Activated naive CD4-positive, alpha-beta T cell treated with Interleukin-2 at 50 U/mL for 16 hours (primary cell): ENCODE measurements around the gene HSD3B7.

ENCODE experiments used
- DNase-seq: peaks from one replicate; pipeline ENCODE4 v3.0.0-alpha.2; 2020

HSD3B7 gene

DNA sequence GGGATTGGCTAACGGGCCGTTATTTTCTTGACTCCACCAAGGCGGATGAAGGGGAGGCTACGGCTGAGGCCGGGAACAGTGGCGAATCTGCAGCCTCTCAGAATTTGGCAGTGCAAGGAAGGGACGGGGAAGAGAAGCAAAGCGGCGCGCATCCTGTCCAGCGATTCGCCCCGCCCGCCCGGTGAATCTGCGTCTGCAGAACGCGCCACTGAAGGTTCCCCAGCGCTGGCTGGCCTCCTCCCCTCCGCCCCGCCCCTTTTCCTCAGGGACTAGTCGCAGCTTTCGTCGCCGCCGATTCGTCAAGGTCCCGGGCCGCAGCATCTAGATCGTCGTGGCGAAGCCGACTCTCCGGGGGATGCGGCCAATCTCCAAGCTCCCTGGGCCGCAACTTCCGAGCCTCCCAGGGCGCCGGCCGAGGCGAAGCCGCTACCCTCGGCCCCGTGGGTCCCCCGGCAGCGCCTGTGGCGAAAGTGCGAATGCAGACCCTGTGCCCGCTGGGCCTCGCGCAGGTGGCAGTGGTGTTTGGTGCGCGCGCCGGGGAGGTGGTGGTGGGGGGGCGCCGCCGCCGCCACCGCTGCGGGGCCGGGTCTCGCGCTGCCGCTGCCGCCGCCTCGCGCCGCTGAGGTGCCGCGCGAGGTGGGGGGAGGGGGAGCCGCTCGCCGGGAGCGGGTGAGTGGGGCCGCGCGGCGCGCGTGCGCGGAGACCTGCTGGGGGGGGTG, 27.4 kb upstream of the HSD3B7 start, which contains the start of gene SETD1A:
Gene SETD1A, plus strand, starts transcription at position 299 of the 719 bp plus-strand sequence. CDS start 978 bp downstream, outside the sequence.
- peak; percentile 96 for DNase-seq

DNA sequence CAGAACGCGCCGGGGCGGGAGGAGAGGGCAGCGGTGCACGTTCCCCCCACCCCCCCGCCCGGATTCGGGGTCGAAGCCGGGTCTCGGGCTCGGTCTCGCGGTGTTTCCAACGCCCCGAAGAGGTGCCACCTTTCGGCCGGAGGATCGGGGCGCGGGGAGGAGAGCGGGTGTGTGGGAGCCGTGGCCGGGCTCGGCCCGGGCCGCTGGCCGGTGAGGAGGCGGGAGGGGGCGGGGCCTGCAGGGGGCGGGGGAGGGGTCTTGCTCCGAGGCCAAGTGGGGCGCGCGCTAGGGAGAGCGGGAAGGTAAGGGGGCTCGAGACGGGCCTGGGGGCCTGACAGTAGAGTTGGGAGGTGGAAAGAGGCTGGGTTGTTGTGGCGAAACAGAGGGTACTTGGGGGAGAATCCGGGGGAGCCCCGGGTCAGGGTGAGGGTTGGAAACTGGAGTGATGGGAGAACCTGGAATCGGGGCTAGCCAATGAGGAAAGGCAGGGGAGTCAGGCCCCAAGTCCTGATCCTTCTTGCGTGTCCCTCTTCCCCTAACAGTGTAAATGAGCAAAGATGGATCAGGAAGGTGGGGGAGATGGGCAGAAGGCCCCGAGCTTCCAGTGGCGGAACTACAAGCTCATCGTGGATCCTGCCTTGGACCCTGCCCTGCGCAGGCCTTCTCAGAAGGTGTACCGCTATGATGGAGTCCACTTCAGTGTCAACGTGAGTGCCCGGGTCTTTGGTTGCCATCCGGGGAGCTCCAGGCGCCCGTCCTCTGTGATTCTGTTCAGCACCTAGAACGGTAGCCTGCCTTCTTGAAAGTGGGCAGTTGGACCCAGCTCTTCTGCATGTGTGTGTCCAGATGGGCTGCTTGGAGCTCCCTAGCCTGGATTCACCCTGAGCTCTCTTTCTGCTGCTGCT, 26.6 kb upstream of the HSD3B7 start:
- DNase-seq = no peak

DNA sequence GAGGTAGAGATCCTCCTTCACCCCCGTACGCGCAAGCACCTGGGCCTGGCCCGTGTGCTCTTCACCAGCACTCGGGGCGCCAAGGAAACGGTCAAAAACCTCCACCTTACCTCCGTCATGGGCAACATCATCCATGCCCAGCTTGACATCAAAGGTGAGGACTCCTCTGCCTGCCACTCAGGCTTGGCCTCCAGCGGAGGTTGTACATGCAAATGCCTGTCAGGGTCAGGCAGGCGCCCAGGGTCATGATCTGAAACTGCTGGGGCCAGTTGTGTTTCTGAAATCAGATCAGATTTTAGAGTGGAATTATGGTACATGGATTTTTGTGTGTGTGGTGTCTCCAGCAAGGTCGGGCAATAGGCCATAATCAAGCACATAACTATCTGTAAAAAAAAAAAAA, 23.6 kb upstream of the HSD3B7 start:
- DNase-seq = no peak

DNA sequence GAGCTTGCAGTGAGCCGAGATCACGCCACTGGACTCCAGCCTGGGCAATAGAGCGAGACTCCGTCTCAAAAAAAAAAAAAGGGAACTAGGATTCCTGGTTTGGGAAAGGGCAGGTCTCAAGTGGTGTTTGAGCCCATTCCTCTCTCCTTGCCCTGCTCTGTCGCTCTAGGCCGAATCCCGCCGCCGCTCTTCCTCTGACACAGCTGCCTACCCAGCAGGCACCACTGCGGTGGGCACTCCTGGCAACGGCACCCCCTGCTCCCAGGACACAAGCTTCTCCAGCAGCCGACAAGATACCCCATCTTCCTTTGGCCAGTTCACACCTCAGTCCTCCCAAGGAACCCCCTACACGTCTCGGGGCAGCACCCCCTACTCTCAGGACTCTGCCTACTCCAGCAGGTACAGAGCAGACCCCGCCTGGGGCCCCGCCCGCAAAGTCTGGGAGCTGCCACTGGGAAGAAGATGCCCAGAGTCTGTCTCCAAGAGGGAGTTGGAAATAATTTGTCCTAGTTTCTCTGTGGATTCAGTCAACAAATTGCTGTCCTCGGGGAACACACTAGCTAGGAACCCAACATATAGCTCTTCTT, 21.0 kb upstream of the HSD3B7 start:
- no peak for DNase-seq

DNA sequence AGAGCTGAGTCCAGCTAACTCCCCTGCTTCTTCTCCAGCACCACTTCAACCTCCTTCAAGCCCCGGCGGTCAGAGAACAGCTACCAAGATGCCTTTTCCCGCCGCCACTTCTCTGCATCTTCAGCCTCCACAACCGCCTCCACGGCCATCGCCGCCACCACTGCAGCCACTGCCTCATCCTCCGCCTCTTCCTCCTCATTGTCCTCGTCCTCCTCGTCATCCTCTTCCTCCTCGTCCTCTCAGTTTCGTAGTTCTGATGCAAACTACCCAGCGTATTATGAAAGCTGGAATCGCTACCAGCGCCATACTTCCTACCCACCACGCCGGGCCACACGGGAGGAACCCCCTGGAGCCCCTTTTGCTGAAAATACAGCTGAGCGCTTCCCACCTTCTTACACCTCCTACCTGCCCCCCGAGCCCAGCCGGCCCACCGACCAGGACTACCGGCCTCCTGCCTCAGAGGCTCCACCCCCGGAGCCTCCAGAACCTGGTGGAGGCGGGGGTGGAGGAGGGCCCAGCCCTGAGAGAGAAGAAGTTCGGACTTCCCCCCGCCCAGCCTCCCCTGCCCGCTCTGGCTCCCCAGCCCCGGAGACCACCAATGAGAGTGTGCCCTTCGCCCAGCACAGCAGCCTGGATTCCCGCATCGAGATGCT, 20.3 kb upstream of the HSD3B7 start:
- no peak for DNase-seq

DNA sequence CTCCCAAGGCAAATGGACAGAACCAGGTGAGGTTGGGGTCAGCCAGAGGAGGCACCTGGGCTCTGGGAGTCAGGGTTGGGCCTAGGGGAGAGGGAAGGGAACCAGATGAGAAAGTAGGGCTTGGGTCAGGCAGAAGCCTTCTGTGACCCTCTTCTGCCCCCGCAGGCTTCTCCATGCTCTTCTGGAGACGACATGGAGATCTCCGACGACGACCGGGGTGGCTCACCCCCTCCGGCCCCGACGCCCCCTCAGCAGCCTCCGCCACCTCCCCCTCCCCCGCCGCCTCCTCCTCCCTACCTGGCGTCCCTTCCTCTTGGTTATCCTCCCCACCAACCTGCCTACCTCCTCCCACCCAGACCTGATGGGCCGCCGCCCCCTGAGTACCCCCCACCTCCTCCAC, 19.6 kb upstream of the HSD3B7 start:
- DNase-seq = no peak

DNA sequence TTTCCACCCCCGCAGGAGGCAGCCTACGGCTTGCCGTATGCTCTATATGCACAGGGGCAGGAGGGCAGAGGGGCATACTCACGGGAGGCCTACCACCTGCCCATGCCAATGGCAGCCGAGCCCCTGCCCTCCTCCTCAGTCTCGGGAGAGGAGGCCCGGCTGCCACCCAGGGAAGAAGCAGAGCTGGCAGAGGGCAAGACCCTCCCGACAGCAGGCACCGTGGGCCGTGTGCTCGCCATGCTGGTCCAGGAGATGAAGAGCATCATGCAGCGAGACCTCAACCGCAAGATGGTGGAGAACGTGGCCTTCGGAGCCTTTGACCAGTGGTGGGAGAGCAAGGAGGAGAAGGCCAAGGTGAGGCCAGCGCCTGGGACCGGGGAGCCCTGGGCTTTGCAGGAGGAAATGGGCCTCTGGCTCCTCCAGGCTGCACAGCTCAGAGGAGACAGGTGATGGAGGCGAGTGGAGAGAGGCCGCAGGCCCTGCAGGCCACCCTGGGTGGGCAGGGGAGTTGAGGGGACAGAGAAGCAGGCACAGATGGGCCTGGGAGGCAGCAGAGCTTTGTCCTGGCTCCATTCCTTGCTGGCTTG, 18.9 kb upstream of the HSD3B7 start:
- no peak for DNase-seq

DNA sequence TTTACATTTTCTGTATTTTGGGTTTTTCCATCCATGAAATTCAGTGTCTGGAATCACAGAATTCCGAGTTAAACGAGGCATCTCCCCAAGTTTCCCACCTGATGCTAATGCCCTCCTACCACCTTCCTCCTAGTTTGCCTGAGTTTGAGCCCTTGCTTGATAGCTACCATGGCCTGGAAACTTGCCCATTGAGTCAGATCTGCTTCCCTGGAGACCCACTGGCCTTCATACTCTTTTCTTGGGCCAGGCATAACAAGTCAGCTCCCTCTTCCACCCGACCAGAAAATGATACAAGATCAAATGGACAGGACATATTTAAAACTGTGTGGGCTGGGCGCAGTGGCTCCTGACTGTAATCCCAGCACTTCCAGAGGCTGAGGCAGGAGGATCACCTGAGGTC, 17.2 kb upstream of the HSD3B7 start:
- no peak for DNase-seq

DNA sequence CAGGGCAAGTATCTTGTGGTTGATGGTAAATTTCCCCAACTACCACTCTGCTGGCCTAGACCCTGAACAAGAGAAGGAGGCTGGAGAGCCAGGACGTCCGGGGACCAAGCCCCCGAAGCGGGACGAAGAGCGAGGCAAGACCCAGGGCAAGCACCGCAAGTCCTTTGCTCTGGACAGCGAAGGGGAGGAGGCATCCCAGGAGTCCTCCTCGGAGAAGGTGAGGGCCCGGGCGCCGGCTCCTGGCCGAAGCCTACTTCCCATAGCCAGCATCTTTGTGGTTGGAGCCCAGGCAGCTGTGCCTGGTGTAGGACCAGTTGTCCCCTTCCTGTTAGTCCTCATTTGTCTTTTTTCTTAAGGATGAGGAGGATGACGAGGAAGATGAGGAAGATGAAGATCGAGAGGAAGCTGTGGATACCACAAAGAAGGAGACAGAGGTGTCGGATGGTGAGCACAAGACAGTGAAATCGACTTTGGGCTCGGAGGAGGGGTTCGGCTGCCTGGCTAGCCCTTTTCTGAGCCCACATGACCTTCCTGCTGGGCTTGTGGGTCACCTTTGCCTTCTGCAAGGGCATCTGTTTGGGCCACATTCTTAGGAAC, 15.7 kb upstream of the HSD3B7 start:
- no peak for DNase-seq

DNA sequence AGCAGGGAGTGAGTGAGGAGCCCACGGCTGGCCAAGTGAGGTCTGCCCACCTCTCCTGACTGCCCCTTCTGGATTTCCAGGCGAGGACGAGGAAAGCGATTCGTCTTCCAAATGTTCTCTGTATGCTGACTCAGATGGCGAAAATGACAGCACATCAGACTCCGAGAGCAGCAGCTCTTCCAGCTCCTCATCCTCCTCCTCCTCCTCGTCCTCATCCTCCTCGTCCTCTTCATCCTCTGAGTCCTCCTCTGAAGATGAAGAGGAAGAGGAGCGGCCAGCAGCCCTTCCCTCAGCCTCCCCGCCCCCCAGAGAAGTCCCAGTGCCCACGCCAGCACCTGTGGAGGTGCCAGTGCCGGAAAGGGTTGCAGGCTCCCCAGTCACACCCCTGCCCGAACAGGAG, 13.7 kb upstream of the HSD3B7 start:
- no peak for DNase-seq

DNA sequence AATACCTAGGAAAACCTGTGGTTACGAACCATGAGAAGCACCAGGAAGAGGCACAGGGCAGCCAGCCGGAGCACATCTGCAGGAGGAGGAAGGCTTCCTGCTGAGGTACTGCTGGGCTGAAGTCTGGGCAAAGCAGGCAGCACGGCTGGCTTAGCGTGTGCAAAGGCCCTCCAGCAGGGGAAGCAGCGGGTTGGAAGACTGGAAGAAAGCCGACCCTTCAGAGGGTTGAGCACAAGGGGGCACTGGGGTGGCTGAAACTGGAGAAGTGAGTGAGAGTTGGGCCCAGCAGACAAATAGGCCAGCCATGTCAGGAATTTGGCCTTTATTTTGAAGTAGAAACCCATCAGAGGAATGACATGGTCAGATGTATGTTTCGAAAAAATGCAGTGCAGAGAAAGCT, 12.1 kb upstream of the HSD3B7 start:
- no peak for DNase-seq

DNA sequence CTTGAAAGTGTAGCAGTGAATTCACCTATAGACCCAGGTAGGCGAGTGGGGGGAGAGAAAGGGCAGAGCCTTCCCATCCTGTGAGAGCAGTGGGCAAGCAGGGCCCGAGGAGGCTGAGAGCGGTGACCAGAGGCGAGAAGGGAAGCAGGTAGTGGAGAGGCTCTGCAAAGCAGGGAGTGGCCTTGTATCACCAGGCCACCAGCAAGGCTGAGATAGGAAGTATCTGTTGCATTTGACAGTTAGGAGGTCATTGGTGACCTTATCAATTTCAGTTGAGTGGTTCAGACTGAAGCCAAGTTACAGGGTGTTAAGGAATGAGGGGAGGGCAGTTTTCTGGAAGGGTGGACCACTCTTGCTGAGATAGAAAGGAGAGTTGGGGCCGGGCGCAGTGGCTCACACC, 10.7 kb upstream of the HSD3B7 start:
- no peak for DNase-seq

DNA sequence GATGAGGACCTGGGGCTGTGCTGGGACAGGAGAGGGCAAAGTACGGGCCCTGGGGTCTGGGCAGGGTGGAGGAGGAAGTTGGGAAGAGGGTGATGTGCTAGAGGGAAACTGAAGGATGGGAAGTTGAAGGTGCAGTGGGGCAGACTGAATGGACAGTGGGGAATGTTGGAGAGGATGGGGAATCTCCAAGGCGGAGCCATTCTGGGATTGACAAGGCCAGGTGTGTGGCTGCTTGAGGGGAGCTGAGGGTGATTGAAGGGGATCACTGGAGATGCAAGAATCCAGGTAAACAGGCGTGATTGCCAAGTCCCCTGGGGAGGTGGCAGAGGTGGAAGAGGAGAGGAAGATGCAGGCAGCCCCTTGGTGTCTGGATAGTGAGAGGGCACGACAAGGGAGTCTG, 8.5 kb upstream of the HSD3B7 start:
- DNase-seq = no peak

DNA sequence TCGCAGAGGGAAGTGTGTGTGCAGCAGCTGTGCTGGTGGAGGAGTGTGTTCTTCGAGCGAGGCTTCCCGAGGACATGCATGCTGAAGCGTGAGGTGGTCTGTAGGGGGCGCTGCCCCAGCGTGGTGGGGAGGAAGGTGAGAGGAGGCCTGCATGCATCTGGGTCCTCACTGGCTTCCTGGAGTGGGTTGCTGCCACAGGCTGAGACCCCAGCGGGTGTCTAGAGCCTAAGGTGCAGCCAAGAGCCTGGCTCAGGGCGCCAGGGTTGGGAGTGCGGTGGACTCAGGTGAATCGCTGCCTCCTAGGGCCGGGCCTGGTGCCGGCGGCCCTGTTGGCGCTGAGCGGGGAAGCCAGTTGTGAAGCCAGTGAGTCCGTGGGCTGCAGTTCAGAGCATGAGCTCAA, 7.5 kb upstream of the HSD3B7 start:
- DNase-seq = no peak

DNA sequence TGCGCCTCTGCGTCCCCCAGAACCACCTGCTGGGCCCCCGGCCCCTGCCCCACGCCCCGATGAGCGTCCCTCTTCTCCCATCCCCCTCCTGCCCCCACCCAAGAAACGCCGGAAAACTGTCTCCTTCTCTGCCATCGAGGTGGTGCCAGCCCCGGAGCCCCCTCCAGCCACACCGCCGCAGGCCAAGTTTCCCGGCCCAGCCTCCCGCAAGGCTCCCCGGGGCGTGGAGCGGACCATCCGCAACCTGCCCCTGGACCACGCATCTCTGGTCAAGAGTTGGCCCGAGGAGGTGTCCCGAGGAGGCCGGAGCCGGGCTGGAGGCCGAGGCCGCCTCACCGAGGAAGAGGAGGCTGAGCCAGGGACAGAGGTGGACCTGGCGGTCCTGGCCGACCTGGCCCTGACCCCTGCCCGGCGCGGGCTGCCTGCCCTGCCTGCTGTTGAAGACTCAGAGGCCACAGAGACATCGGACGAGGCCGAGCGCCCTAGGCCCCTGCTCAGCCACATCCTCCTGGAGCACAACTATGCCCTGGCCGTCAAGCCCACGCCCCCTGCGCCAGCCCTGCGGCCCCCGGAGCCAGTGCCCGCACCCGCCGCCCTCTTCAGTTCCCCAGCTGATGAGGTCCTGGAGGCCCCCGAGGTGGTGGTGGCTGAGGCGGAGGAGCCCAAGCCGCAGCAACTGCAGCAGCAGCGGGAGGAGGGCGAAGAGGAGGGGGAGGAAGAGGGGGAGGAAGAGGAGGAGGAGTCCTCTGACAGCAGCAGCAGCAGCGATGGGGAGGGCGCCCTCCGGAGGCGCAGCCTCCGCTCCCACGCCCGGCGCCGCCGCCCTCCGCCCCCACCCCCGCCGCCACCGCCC, 5.6 kb upstream of the HSD3B7 start:
- DNase-seq = no peak

DNA sequence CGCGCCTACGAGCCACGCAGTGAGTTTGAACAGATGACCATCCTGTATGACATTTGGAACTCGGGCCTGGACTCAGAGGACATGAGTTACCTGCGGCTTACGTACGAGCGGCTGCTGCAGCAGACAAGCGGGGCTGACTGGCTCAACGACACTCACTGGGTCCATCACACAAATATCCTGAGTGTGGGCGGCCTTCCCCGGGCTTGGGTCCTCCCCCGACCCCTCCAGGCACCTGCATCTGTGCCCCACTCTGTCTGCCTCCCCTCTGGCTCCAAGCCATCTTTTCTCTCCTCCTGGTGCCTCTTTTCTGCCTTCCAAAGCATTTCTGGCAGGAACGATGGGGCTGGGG, 5.0 kb upstream of the HSD3B7 start:
- DNase-seq = no peak

DNA sequence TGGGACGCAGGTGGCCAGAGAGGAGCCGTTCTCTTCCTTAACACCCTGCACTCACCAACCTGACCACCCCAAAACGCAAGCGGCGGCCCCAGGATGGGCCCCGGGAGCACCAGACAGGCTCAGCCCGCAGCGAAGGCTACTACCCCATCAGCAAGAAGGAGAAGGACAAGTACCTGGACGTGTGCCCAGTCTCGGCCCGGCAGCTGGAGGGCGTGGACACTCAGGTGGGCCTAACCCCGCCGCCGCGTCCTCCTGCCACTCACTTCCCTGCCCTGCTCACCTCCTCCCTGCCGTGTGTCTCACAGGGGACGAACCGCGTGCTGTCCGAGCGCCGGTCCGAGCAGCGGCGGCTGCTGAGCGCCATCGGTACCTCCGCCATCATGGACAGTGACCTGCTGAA, 4.6 kb upstream of the HSD3B7 start:
- DNase-seq = no peak

DNA sequence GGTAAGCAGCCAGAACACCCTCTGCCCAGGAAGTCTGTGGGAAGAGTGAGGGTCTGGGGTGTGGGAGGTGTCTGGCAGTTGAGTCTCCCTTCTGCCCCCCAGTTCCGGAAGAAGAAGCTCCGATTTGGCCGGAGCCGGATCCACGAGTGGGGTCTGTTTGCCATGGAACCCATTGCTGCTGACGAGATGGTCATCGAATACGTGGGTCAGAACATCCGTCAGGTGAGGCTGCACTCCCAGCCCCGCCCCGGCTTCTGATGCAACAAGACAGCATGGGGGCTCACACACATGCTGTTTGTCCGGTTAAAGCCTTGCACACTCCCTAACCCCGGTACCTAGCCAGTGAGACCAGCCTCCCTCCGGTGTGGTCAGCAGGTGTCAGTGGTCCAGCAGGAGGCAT, 4.0 kb upstream of the HSD3B7 start:
- no peak for DNase-seq

DNA sequence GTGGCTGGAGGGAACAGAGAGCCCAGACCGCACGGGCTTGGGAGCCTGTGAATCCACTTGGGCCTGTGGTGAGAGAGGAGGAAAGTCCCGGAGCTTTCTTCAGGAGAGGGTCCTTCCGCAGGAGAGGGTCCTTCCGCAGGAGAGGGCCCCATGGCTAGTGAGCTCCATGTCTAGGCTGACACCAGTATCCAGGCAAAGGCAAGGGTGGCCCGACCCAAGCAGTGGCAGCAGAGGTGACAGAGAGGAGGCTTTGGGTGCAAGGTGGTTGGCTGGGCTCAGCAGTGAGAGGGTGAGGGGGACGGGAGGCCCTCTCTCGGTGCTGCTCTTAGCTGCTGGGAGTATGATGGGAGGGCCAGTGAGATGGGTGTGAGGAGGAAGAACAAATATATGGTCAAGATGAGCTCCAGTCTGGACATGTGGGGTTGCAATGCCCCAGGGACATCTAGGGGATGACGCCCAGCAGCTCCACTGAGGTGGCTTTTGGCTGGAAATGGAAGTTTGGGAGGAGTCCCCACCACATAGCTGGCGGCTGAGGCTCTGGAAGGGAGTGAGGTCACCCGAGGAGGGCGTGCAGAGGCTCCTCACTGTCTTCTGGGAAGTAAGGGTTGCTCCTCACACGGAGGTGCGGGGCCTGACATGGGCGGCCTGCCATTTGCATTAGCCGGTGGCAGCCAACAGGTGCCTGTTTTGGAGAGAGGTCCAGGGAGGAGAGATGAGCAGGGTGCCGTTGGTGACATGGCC, 2.3 kb upstream of the HSD3B7 start:
- no peak for DNase-seq

DNA sequence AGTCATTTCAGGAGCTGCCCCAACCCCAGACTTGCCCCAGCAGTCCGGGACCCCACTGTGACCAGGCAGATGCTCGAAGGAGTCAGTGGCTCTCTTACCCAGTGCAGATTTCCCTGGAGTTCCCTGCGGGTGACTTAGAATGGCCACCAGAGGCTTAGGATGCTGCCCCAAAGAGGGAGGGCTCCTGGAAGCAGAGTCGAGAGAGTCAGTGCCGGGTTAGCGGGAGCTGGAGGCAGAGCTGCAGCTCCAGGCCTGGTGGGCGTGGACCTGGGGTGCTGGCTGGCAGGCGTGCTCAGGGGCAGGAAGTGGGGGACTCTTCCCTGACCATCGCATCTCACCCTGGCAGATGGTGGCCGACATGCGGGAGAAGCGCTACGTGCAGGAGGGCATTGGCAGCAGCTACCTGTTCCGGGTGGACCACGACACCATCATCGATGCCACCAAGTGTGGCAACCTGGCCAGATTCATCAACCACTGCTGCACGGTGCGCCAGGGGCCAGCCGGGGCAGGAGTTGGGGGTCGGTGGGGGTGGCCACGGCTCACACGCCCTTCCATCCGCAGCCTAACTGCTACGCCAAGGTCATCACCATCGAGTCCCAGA, 1.6 kb upstream of the HSD3B7 start:
- DNase-seq = no peak
